HCT116 (cell line): ENCODE measurements around the gene TMEM184B. TPM values are rescaled to one million over a fixed set of nuclear protein-coding genes. Genes with fewer than 3 reads are reported as not detected.

Experiments used
- ATAC-seq: fragments of 200-7000 bp; cut with Tn5 transposase; 2 replicates; pipeline ENCODE4 v1.9.1; 2020; ENCODE audit warnings: mild to moderate bottlenecking, moderate library complexity
- BruUV-seq: library from RNA; stranded (reverse); fragments of 400-500 nt; replicated peaks from 2 replicates; lab custom pipeline; 2021; lab: Mats Ljungman, UMichigan
- CTCF ChIA-PET: fragments of 300-600 bp; sonication (Branson Sonifier 250); formaldehyde crosslinking; loops from one replicate; lab custom pipeline; 2021; ENCODE audit warnings: antibody characterized with exemption; lab: Charles Lee
- POLR2A ChIA-PET: fragments of 300-600, 350-600 bp; sonication (Branson Sonifier 250); formaldehyde crosslinking; loops from one replicate; lab custom pipeline; 2021; ENCODE audit warnings: antibody characterized with exemption; lab: Charles Lee
- RAD21 ChIA-PET, 2 experiments: fragments of 300-600 bp; sonication (Branson Sonifier 250); formaldehyde crosslinking; loops; one replicate each; lab custom pipeline; 2023; ENCODE audit warnings: low total read pairs in 2 of 2; ENCODE audit not compliant: uncharacterized antibody in 2 of 2, unreplicated experiment in 2 of 2, low non-redundant PET in 1 of 2; lab: Charles Lee
- DNase-seq: peaks from one replicate; pipeline ENCODE4 v3.0.0-alpha.2; 2010; ENCODE audit warnings: low read depth, low spot score
- H2AFZ ChIP-seq: fragments of 200-600 bp; shearing (Covaris generic), sonication (generic); 2 replicates; pipeline ENCODE4 v1.6.1; 2017; ENCODE audit warnings: low read depth, mixed run types, mixed read lengths, antibody characterized with exemption, low read length; ENCODE audit not compliant: poor library complexity, severe bottlenecking
- H3K27ac ChIP-seq: 2 replicates; pipeline ENCODE4 v1.5.1; 2012; ENCODE audit warnings: low read depth, low read length
- H3K27me3 ChIP-seq: fragments of 200-600 bp; sonication (generic); 2 replicates; pipeline ENCODE4 v1.6.1; 2016; ENCODE audit warnings: mixed run types, low read length, mixed read lengths; ENCODE audit not compliant: insufficient read depth
- H3K36me3 ChIP-seq, 2 experiments: fragments of 200-500 bp in 1 of 2; fragments of 200-600 bp in 1 of 2; sonication (Bioruptor generic) in 1 of 2; sonication (generic) in 1 of 2; 2 replicates each; pipeline versions ENCODE4 v1.5.1 to v1.6.1; 2014 to 2016; ENCODE audit warnings: low read length in 2 of 2, inconsistent platforms in 1 of 2, mixed read lengths in 1 of 2, mixed run types in 1 of 2; ENCODE audit not compliant: insufficient read depth in 2 of 2, control insufficient read depth in 1 of 2
- H3K4me1 ChIP-seq, 2 experiments: fragments of 200-600 bp in 1 of 2; sonication (generic) in 1 of 2; 2 replicates each; pipeline versions ENCODE4 v1.5.1 to v1.6.1; 2012 to 2017; ENCODE audit warnings: low read length in 2 of 2, inconsistent platforms in 1 of 2, mild to moderate bottlenecking in 1 of 2, mixed read lengths in 1 of 2, mixed run types in 1 of 2, moderate library complexity in 1 of 2; ENCODE audit not compliant: insufficient read depth in 2 of 2, control insufficient read depth in 1 of 2
- H3K4me2 ChIP-seq: fragments of 200-600 bp; sonication (generic); 2 replicates; pipeline ENCODE4 v1.6.1; 2017; ENCODE audit warnings: mixed run types, low read length, mixed read lengths
- H3K4me3 ChIP-seq, 2 experiments: fragments of 200-600 bp in 1 of 2; sonication (generic) in 1 of 2; replicated peaks in 1 of 2; 2 replicates each; pipeline ENCODE4 v1.5.1; 2011 to 2016; ENCODE audit warnings: low read length in 2 of 2, control low read depth in 1 of 2, low read depth in 1 of 2, mild to moderate bottlenecking in 1 of 2, mixed read lengths in 1 of 2, mixed run types in 1 of 2
- H3K79me2 ChIP-seq: fragments of 200-600 bp; sonication (generic); 2 replicates; pipeline ENCODE4 v1.6.1; 2017; ENCODE audit warnings: mild to moderate bottlenecking, mixed run types, low read length, moderate library complexity, mixed read lengths; ENCODE audit not compliant: insufficient read depth
- H3K9ac ChIP-seq: fragments of 200-600 bp; sonication (generic); 2 replicates; pipeline ENCODE4 v1.6.1; 2016; ENCODE audit warnings: low read length, mixed read lengths
- H3K9me2 ChIP-seq: fragments of 200-600 bp; sonication (generic), shearing (Covaris generic); 2 replicates; pipeline ENCODE4 v1.6.1; 2017; ENCODE audit warnings: mixed run types, mild to moderate bottlenecking, moderate library complexity; ENCODE audit not compliant: insufficient read depth
- H3K9me3 ChIP-seq, 2 experiments: fragments of 200-500 bp in 1 of 2; fragments of 200-600 bp in 1 of 2; sonication (Bioruptor generic) in 1 of 2; sonication (generic) in 1 of 2; 2 replicates each; pipeline ENCODE4 v1.6.1; 2014 to 2017; ENCODE audit warnings: low read length in 2 of 2, mixed read lengths in 2 of 2, inconsistent platforms in 1 of 2, low read depth in 1 of 2, mild to moderate bottlenecking in 1 of 2, mixed run types in 1 of 2, moderate library complexity in 1 of 2; ENCODE audit not compliant: control insufficient read depth in 1 of 2, insufficient read depth in 1 of 2
- H4K20me1 ChIP-seq: fragments of 200-600 bp; sonication (generic), shearing (Covaris generic); 2 replicates; pipeline ENCODE4 v1.6.1; 2017; ENCODE audit warnings: mixed run types, mild to moderate bottlenecking, moderate library complexity; ENCODE audit not compliant: insufficient read depth
- ATF3 ChIP-seq: IDR thresholded peaks from 2 replicates; pipeline ENCODE4 v1.6.1; 2012
- CEBPB ChIP-seq: IDR thresholded peaks from 2 replicates; pipeline ENCODE4 v1.6.1; 2012; ENCODE audit warnings: low read depth
- ELF1 ChIP-seq: IDR thresholded peaks from 2 replicates; pipeline ENCODE4 v1.6.1; 2012; ENCODE audit warnings: low read depth, borderline replicate concordance
- EZH2phosphoT487 ChIP-seq: fragments of 200-600 bp; IDR thresholded peaks from 2 replicates; pipeline ENCODE4 v1.6.1; 2018; ENCODE audit warnings: antibody characterized with exemption, borderline replicate concordance
- FOSL1 ChIP-seq: IDR thresholded peaks from 2 replicates; pipeline ENCODE4 v1.6.1; 2012; ENCODE audit warnings: low read depth
- JUND ChIP-seq: IDR thresholded peaks from 2 replicates; pipeline ENCODE4 v1.6.1; 2012
- MAX ChIP-seq: IDR thresholded peaks from 2 replicates; pipeline ENCODE4 v1.6.1; 2012
- POLR2A ChIP-seq: IDR thresholded peaks from 2 replicates; pipeline ENCODE4 v1.7.0; 2011; ENCODE audit warnings: borderline replicate concordance; ENCODE audit not compliant: insufficient read depth, insufficient read length; ENCODE audit errors: extremely low read depth
- REST ChIP-seq: IDR thresholded peaks from 2 replicates; pipeline ENCODE4 v1.6.1; 2012; ENCODE audit warnings: low read depth
- TCF7L2 ChIP-seq: IDR thresholded peaks from 2 replicates; pipeline ENCODE4 v1.7.0; 2011; ENCODE audit warnings: borderline replicate concordance, inconsistent platforms; ENCODE audit not compliant: insufficient read depth, insufficient read length; ENCODE audit errors: extremely low read depth
- ZBTB33 ChIP-seq: IDR thresholded peaks from 2 replicates; pipeline ENCODE4 v1.6.1; 2011; ENCODE audit warnings: mild to moderate bottlenecking, low read length, moderate library complexity; ENCODE audit not compliant: insufficient replicate concordance; ENCODE audit errors: extremely low read depth
- ZFX ChIP-seq: fragments of 450-650 bp; IDR thresholded peaks from 2 replicates; pipeline ENCODE4 v1.6.1; 2017
- intact Hi-C: fragments of 100-400 bp; cut with micrococcal nuclease; formaldehyde crosslinking; loops from 2 replicates; pipeline ENCODE4 v1.10.0; 2022
- total RNA-seq: library from RNA; stranded (reverse); gene quantifications from one replicate; pipeline ENCODE4 v1.2.1, GENCODE V29; 2021; ENCODE audit not compliant: unreplicated experiment

Gene TMEM184B
- total RNA-seq, 1 experiment from 2014 or later, result 66.0 TPM

- Histone ChIP-seq H3K27ac (peak overlapping the region; percentile 94), H3K9me2 (no peaks in the 10 kb centered on the region), H2AFZ (no peak overlapping the region), H3K9me3 (no peaks in the 10 kb centered on the region), H3K27me3 (no peaks in the 10 kb centered on the region), H3K4me1 (peaks cover 16 to 34% of the 10 kb centered on the region in 2 experiments), H3K9ac (peak overlapping the region; percentile 98), H3K4me2 (peak overlapping the region; percentile 87), H3K79me2 (peaks cover 55% of the 10 kb centered on the region), H4K20me1 (peaks cover 9% of the 10 kb centered on the region; the same call in 1 of the 2 replicates), H3K4me3 (peak overlapping the region; percentile 70 to 72), H3K36me3 (peaks cover 12 to 13% of the 10 kb centered on the region in 2 experiments; a peak in 3 of 4 replicates)
- CTCF ChIA-PET, result no interaction called here
- DNase-seq (no peak), ATAC-seq (peak; percentile 39)
- BruUV-seq, result no TSS peak
- RAD21 ChIA-PET, result no interaction called here
- POLR2A ChIA-PET, result interaction anchor here (1.5 to 1.9 kb wide), 2 partner anchors 11 to 24 kb away, joined by 7 read pairs; no protein-coding TSS in a partner anchor
- no peak; the same call in 1 of the 2 replicates for TF ChIP-seq MAX
- TF ChIP-seq POLR2A, result no peak
- no peak for TF ChIP-seq FOSL1
- TF ChIP-seq CEBPB, result no peak
- no peak for TF ChIP-seq EZH2phosphoT487
- TF ChIP-seq ATF3, result no peak
- TF ChIP-seq ZFX, result peak; percentile 80; the same call in 1 of the 2 replicates
- TF ChIP-seq TCF7L2, result no peak
- intact Hi-C loops, result loop anchor here (5.0 kb wide), 1 partner anchor 99 kb away; no protein-coding TSS in a partner anchor
These were observed 43.7 kb upstream of the TMEM184B start for GRCh38 chr22:38316364-38317121.

- peak overlapping the region; percentile 94 for H3K27ac ChIP-seq
- H3K27me3 ChIP-seq, result no peaks in the 10 kb centered on the region
- peaks cover 16 to 34% of the 10 kb centered on the region in 2 experiments for H3K4me1 ChIP-seq
- peak overlapping the region; percentile 98 for H3K9ac ChIP-seq
- POLR2A ChIA-PET, result no interaction called here
- RAD21 ChIA-PET, result no interaction called here
- TSS peak; percentile 55 for BruUV-seq
- intact Hi-C loops, result loop anchor here (5.0 kb wide), 1 partner anchor 99 kb away; no protein-coding TSS in a partner anchor
- H4K20me1 ChIP-seq, result peaks cover 14% of the 10 kb centered on the region; the same call in 1 of the 2 replicates
- H3K9me2 ChIP-seq, result no peaks in the 10 kb centered on the region
- H3K36me3 ChIP-seq, result peaks cover 12 to 19% of the 10 kb centered on the region in 2 experiments; a peak in 3 of 4 replicates
- ATAC-seq, result no peak
- H3K79me2 ChIP-seq, result peaks cover 61% of the 10 kb centered on the region
- no peaks in the 10 kb centered on the region for H3K9me3 ChIP-seq
- DNase-seq, result no peak
- no peak overlapping the region for H2AFZ ChIP-seq
- H3K4me2 ChIP-seq, result peak overlapping the region; percentile 87
- H3K4me3 ChIP-seq, result peak overlapping the region; percentile 70 to 72
- CTCF ChIA-PET, result no interaction called here
- TF ChIP-seq ELF1 (no peak), ZBTB33 (no peak), REST (no peak), JUND (no peak), POLR2A (no peak), MAX (no peak)
These were observed 43.1 kb upstream of the TMEM184B start for GRCh38 chr22:38315823-38316363.
